IMR-90 (cell line): ENCODE data around the gene PAN3. TPM values are rescaled to one million over a fixed set of nuclear protein-coding genes. Genes with fewer than 3 reads are reported as not detected.
"Not testable (repeated sequence)": the region's sequence is repeated elsewhere in the genome, so short reads cannot be mapped to it uniquely, and the experiment has no call there.

Source experiments
- ATAC-seq: fragments of 200-7000 bp; cut with Tn5 transposase; 2 replicates; pipeline ENCODE4 v1.9.1; 2020; ENCODE audit warnings: low read depth, mild to moderate bottlenecking, moderate library complexity
- BruUV-seq: library from RNA; stranded (reverse); fragments of 400-500 nt; replicated peaks from 2 replicates; lab custom pipeline; 2021; lab: Mats Ljungman, UMichigan
- CTCF ChIA-PET: fragments of 300-600 bp; formaldehyde crosslinking; extraction: SDS; loops from one replicate; lab custom pipeline; 2021; ENCODE audit warnings: antibody characterized with exemption; lab: Yijun Ruan, JAX
- POLR2A ChIA-PET: fragments of 300-600 bp; sonication (Branson Sonifier 250); formaldehyde crosslinking; loops from one replicate; lab custom pipeline; 2022; ENCODE audit warnings: antibody characterized with exemption; ENCODE audit not compliant: unreplicated experiment; lab: Charles Lee
- DNase-seq: peaks from one replicate; pipeline ENCODE4 v3.0.0; 2013
- H2AFZ ChIP-seq: replicated peaks from 2 replicates; pipeline ENCODE3; 2013; ENCODE audit warnings: low read length, mild to moderate bottlenecking; ENCODE audit not compliant: poor library complexity
- H2AK5ac ChIP-seq: 2 replicates; pipeline ENCODE4 v1.6.1; 2013; ENCODE audit warnings: low read depth, low read length, inconsistent platforms
- H2AK9ac ChIP-seq: replicated peaks from 2 replicates; pipeline ENCODE3; 2013; ENCODE audit warnings: mild to moderate bottlenecking, low read depth, low read length, moderate library complexity; ENCODE audit not compliant: poor library complexity
- H2BK120ac ChIP-seq: 2 replicates; pipeline ENCODE4 v1.6.1; 2013; ENCODE audit warnings: low read depth, low read length, inconsistent platforms
- H2BK15ac ChIP-seq: 3 replicates; pipeline ENCODE4 v1.6.1; 2013; ENCODE audit warnings: low read depth, low read length, inconsistent platforms
- H2BK20ac ChIP-seq: 2 replicates; pipeline ENCODE4 v1.6.1; 2013; ENCODE audit warnings: low read depth, mild to moderate bottlenecking, inconsistent platforms, low read length, moderate library complexity
- H2BK5ac ChIP-seq: 2 replicates; pipeline ENCODE4 v1.6.1; 2013; ENCODE audit warnings: mild to moderate bottlenecking, low read depth, low read length, inconsistent platforms; ENCODE audit not compliant: poor library complexity, severe bottlenecking
- H3K14ac ChIP-seq: replicated peaks from 2 replicates; pipeline ENCODE4 v1.6.1; 2013; ENCODE audit warnings: low read depth, low read length, inconsistent platforms
- H3K18ac ChIP-seq: 2 replicates; pipeline ENCODE4 v1.6.1; 2013; ENCODE audit warnings: low read depth, low read length, control low read depth
- H3K23ac ChIP-seq: 2 replicates; pipeline ENCODE4 v1.6.1; 2013; ENCODE audit warnings: low read depth, low read length, inconsistent platforms
- H3K27ac ChIP-seq: 2 replicates; pipeline ENCODE4 v1.5.1; 2013; ENCODE audit warnings: mild to moderate bottlenecking, control low read depth, low read length; ENCODE audit not compliant: insufficient read depth
- H3K27me3 ChIP-seq: 2 replicates; pipeline ENCODE4 v1.6.1; 2013; ENCODE audit warnings: low read length; ENCODE audit not compliant: control insufficient read depth, insufficient read depth
- H3K36me3 ChIP-seq: 2 replicates; pipeline ENCODE4 v1.6.1; 2013; ENCODE audit warnings: low read length, mixed read lengths; ENCODE audit not compliant: control insufficient read depth, insufficient read depth
- H3K4ac ChIP-seq: 2 replicates; pipeline ENCODE4 v1.6.1; 2013; ENCODE audit warnings: low read depth, low read length, inconsistent platforms
- H3K4me1 ChIP-seq: 2 replicates; pipeline ENCODE4 v1.6.1; 2013; ENCODE audit warnings: low read length, mixed read lengths; ENCODE audit not compliant: control insufficient read depth, insufficient read depth
- H3K4me2 ChIP-seq: 2 replicates; pipeline ENCODE4 v1.6.1; 2013; ENCODE audit warnings: low read depth, mild to moderate bottlenecking, control low read depth, low read length, moderate library complexity
- H3K4me3 ChIP-seq: 2 replicates; pipeline ENCODE4 v1.5.1; 2013; ENCODE audit warnings: low read depth, mild to moderate bottlenecking, control low read depth, low read length, moderate library complexity; ENCODE audit not compliant: insufficient read depth
- H3K56ac ChIP-seq: 2 replicates; pipeline ENCODE4 v1.6.1; 2013; ENCODE audit warnings: low read length, inconsistent platforms; ENCODE audit not compliant: insufficient read depth; ENCODE audit errors: extremely low read depth
- H3K79me1 ChIP-seq, 2 experiments: 2 replicates each; pipeline ENCODE4 v1.6.1; 2013; ENCODE audit warnings: low read length in 2 of 2, inconsistent platforms in 1 of 2, low read depth in 1 of 2
- H3K9ac ChIP-seq: 2 replicates; pipeline ENCODE4 v1.6.1; 2013; ENCODE audit warnings: low read depth, low read length, control low read depth
- H3K9me1 ChIP-seq: 2 replicates; pipeline ENCODE4 v1.6.1; 2013; ENCODE audit warnings: low read length, inconsistent platforms; ENCODE audit not compliant: insufficient read depth
- H3K9me3 ChIP-seq: 2 replicates; pipeline ENCODE4 v1.6.1; 2013; ENCODE audit warnings: low read length; ENCODE audit not compliant: control insufficient read depth, insufficient read depth
- H4K20me1 ChIP-seq: 2 replicates; pipeline ENCODE4 v1.6.1; 2013; ENCODE audit warnings: low read length, inconsistent platforms; ENCODE audit not compliant: insufficient read depth
- H4K5ac ChIP-seq: 2 replicates; pipeline ENCODE4 v1.6.1; 2013; ENCODE audit warnings: mild to moderate bottlenecking, low read depth, low read length, control low read depth
- H4K8ac ChIP-seq, 2 experiments: 2 replicates each; pipeline ENCODE4 v1.6.1; 2013; ENCODE audit warnings: low read depth in 2 of 2, low read length in 2 of 2, control low read depth in 1 of 2, inconsistent platforms in 1 of 2
- H4K91ac ChIP-seq: 2 replicates; pipeline ENCODE4 v1.6.1; 2013; ENCODE audit warnings: low read depth, low read length, inconsistent platforms; ENCODE audit not compliant: insufficient read depth
- WGBS, 2 experiments: methylation state at CpG; one replicate each; pipeline versions ENCODE4 v1.1.5 to v1.1.7; 2013; ENCODE audit warnings: missing lambda C conversion rate in 2 of 2; ENCODE audit not compliant: insufficient read length in 1 of 2; ENCODE audit errors: extremely low coverage in 2 of 2; 5-methylcytosine and 5-hydroxymethylcytosine counted together
- dilution Hi-C: fragments of 300-500 bp; cut with HindIII; formaldehyde crosslinking; loops from one replicate; pipeline ENCODE4 v1.14.3; 2018; ENCODE audit warnings: low sequenced_read_pairs; ENCODE audit not compliant: unreplicated experiment
- in situ Hi-C: fragments of 300-500 bp; cut with MboI; formaldehyde crosslinking; loops from 3 replicates; pipeline ENCODE4 v1.14.3; 2019; ENCODE audit warnings: low sequenced_read_pairs, inconsistent platforms, mixed read lengths
- intact Hi-C: fragments of 100-400 bp; cut with micrococcal nuclease; formaldehyde crosslinking; loops from 2 replicates; pipeline ENCODE4 v1.10.0; 2022
- polyA plus RNA-seq, 3 experiments: library from polyadenylated mRNA; depleted of rRNA; stranded (reverse); fragments of >200 nt; gene quantifications; 2 replicates each; pipeline ENCODE4 v1.2.3, GENCODE V29; 2012; ENCODE audit warnings: low replicate concordance in 1 of 3
- total RNA-seq: library from RNA; depleted of rRNA; stranded (reverse); fragments of >200 nt; gene quantifications from 2 replicates; pipeline ENCODE4 v1.2.3, GENCODE V29; 2012

PAN3 gene
- total and polyA plus RNA-seq, 2 of the 4 experiments (the other 2 are of a cell fraction), result 6.6 to 15.1 TPM

- dilution Hi-C loops, H3K27ac ChIP-seq, H2AFZ ChIP-seq, H3K9ac ChIP-seq, in situ Hi-C loops, H3K14ac ChIP-seq, H3K36me3 ChIP-seq, H2BK15ac ChIP-seq, ATAC-seq, H2BK5ac ChIP-seq, H3K4me1 ChIP-seq, H3K9me3 ChIP-seq, H3K4me2 ChIP-seq, H2AK5ac ChIP-seq, H4K20me1 ChIP-seq, H3K9me1 ChIP-seq, H3K18ac ChIP-seq, H2BK20ac ChIP-seq, H3K23ac ChIP-seq, H2AK9ac ChIP-seq, H4K8ac ChIP-seq, DNase-seq, H3K4ac ChIP-seq, H2BK120ac ChIP-seq, H4K5ac ChIP-seq, H4K91ac ChIP-seq, H3K56ac ChIP-seq, BruUV-seq, intact Hi-C loops, POLR2A ChIA-PET, H3K79me1 ChIP-seq, H3K4me3 ChIP-seq: not testable (repeated sequence)
- CTCF ChIA-PET, result interaction anchor here (1.4 kb wide), 1 partner anchor 20 kb away, joined by 3 read pairs; no protein-coding TSS in a partner anchor
- 100% methylated on average over 1 of the region's 4 CpGs; no CpG with 5 or more reads in 1 of the 2 experiments for WGBS, 2 experiments
- peaks cover 50% of the 10 kb centered on the region for H3K27me3 ChIP-seq
Measured at GRCh38 chr13:28101886-28102285, 36.5 kb upstream of the PAN3 start.
